GM20000 (cell line): ENCODE data around the gene MTHFD1L.

Experiments
- DNase-seq: peaks from one replicate; pipeline ENCODE4 v3.0.0; 2012; ENCODE audit warnings: low spot score
- CTCF ChIP-seq: IDR thresholded peaks from 2 replicates; pipeline ENCODE4 v1.5.1; 2012; ENCODE audit warnings: mild to moderate bottlenecking, control low read depth; ENCODE audit errors: extremely low read depth, missing control alignments

MTHFD1L gene

GRCh38 chr6:151060096-151060765, 194.7 kb downstream of the MTHFD1L start:
- no peak for TF ChIP-seq CTCF
- DNase-seq = no peak

GRCh38 chr6:151060766-151061531, 195.4 kb downstream of the MTHFD1L start:
- no peak for DNase-seq
- no peak for TF ChIP-seq CTCF

GRCh38 chr6:151063352-151063751, 197.8 kb downstream of the MTHFD1L start:
- TF ChIP-seq CTCF = no peak
- DNase-seq = no peak

GRCh38 chr6:151063842-151064647, 198.5 kb downstream of the MTHFD1L start:
- DNase-seq = no peak
- no peak for TF ChIP-seq CTCF

GRCh38 chr6:151065027-151065815, 199.7 kb downstream of the MTHFD1L start:
- DNase-seq = no peak
- no peak for TF ChIP-seq CTCF

GRCh38 chr6:151067684-151068596, 202.4 kb downstream of the MTHFD1L start:
- no peak for TF ChIP-seq CTCF
- DNase-seq = no peak
